HepG2 (cell line): Measurements from ENCODE around the gene BET1L. TPM values are rescaled to one million over a fixed set of nuclear protein-coding genes. Genes with fewer than 3 reads are reported as not detected.

ENCODE experiments used
- ATAC-seq: fragments of 200-7000 bp; cut with Tn5 transposase; 3 replicates; pipeline ENCODE4 v1.9.1; 2020; ENCODE audit warnings: mild to moderate bottlenecking, moderate library complexity
- BruUV-seq: library from RNA; stranded (reverse); fragments of 400-500 nt; replicated peaks from 2 replicates; lab custom pipeline; 2021; lab: Mats Ljungman, UMichigan
- CTCF ChIA-PET: fragments of 300-600 bp; formaldehyde crosslinking; extraction: SDS; loops from one replicate; lab custom pipeline; 2021; ENCODE audit warnings: low total read pairs, inconsistent platforms, low intra/inter-chr PET ratio; lab: Yijun Ruan, JAX
- POLR2A ChIA-PET: fragments of 350-600 bp; sonication (Branson Sonifier 250); formaldehyde crosslinking; loops from one replicate; lab custom pipeline; 2020; ENCODE audit warnings: antibody characterized with exemption, inconsistent platforms; lab: Yijun Ruan, JAX
- DNase-seq: peaks from one replicate; pipeline ENCODE4 v3.0.0-alpha.2; 2015; ENCODE audit warnings: low spot score
- FAIRE-seq: peaks from 3 replicates; lab custom pipeline; 2011; peaks lifted over from hg19 to GRCh38; lab: Jason Lieb, UNC
- H2AFZ ChIP-seq: one replicate; pipeline ENCODE4 v1.6.1; 2011; ENCODE audit warnings: low read length, inconsistent platforms
- H3K27ac ChIP-seq: fragments of 300-600 bp; 3 replicates; pipeline ENCODE4 v1.8.0; 2011; ENCODE audit warnings: mixed run types, mild to moderate bottlenecking, mixed read lengths, low read length, inconsistent platforms; ENCODE audit not compliant: insufficient read depth; ENCODE audit errors: extremely low read length
- H3K27me3 ChIP-seq, 2 experiments: fragments of 200-600 bp in 1 of 2; 2 replicates in 1 of 2; 3 replicates in 1 of 2; pipeline versions ENCODE4 v1.6.0 to v1.8.0; 2011; ENCODE audit warnings: low read length in 2 of 2, mild to moderate bottlenecking in 2 of 2, moderate library complexity in 2 of 2, inconsistent platforms in 1 of 2; ENCODE audit not compliant: insufficient read depth in 2 of 2, control insufficient read depth in 1 of 2
- H3K36me3 ChIP-seq, 2 experiments: fragments of 200-600 bp in 1 of 2; replicated peaks in 1 of 2; 2 replicates in 1 of 2; 3 replicates in 1 of 2; pipeline versions ENCODE4 v1.5.1 to v1.8.0; 2011; ENCODE audit warnings: low read length in 2 of 2, inconsistent platforms in 1 of 2; ENCODE audit not compliant: insufficient read depth in 2 of 2, control insufficient read depth in 1 of 2
- H3K4me1 ChIP-seq: 2 replicates; pipeline ENCODE4 v1.5.1; 2012; ENCODE audit warnings: low read length, inconsistent platforms; ENCODE audit not compliant: insufficient read depth
- H3K4me2 ChIP-seq: 2 replicates; pipeline ENCODE4 v1.6.0; 2011; ENCODE audit warnings: low read depth, low read length, inconsistent platforms
- H3K4me3 ChIP-seq, 3 experiments: fragments of 200-600 bp in 1 of 3; sonication (generic), shearing (Covaris generic) in 1 of 3; replicated peaks in 1 of 3; 2 replicates each; pipeline ENCODE4 v1.5.1; 2011 to 2016; ENCODE audit warnings: low read length in 3 of 3, inconsistent platforms in 2 of 3, low read depth in 2 of 3, mild to moderate bottlenecking in 2 of 3, control low read depth in 1 of 3, mixed read lengths in 1 of 3; ENCODE audit not compliant: insufficient read depth in 1 of 3
- H3K79me2 ChIP-seq: one replicate; pipeline ENCODE4 v1.6.1; 2011; ENCODE audit warnings: low read length, inconsistent platforms; ENCODE audit not compliant: insufficient read depth
- H3K9ac ChIP-seq: 2 replicates; pipeline ENCODE4 v1.6.0; 2011; ENCODE audit warnings: mild to moderate bottlenecking, low read depth, low read length, inconsistent platforms; ENCODE audit not compliant: insufficient read depth
- H3K9me3 ChIP-seq: 2 replicates; pipeline ENCODE4 v1.5.1; 2012; ENCODE audit warnings: mild to moderate bottlenecking, low read length
- H4K20me1 ChIP-seq: 2 replicates; pipeline ENCODE4 v1.6.0; 2011; ENCODE audit warnings: inconsistent platforms, mild to moderate bottlenecking, low read length, moderate library complexity; ENCODE audit not compliant: insufficient read depth
- PRMT3 ChIP-seq: sonication (generic); formaldehyde crosslinking; IDR thresholded peaks from 2 replicates; pipeline ENCODE4 v1.8.1; 2022; ENCODE audit warnings: low read depth, mild to moderate bottlenecking, moderate library complexity, missing genetic modification reagents, borderline replicate concordance
- TEAD3 ChIP-seq: optimal IDR thresholded peaks from 2 replicates; pipeline ENCODE3; 2016; ENCODE audit warnings: borderline replicate concordance
- ZBTB1 ChIP-seq: sonication (generic); formaldehyde crosslinking; IDR thresholded peaks from 2 replicates; pipeline ENCODE4 v1.4.0; 2020; ENCODE audit warnings: missing genetic modification reagents, borderline replicate concordance
- ZNF207 ChIP-seq: fragments of 450-650 bp; IDR thresholded peaks from 2 replicates; pipeline ENCODE4 v1.6.1; 2016; ENCODE audit warnings: antibody characterized with exemption, borderline replicate concordance
- ZNF234 ChIP-seq: sonication (generic); formaldehyde crosslinking; conservative IDR thresholded peaks from 2 replicates; pipeline ENCODE4 v1.5.1; 2020; ENCODE audit warnings: mild to moderate bottlenecking, missing genetic modification reagents
- ZNF367 ChIP-seq: sonication (generic); formaldehyde crosslinking; IDR thresholded peaks from 2 replicates; pipeline ENCODE4 v1.4.0; 2020; ENCODE audit warnings: missing genetic modification reagents, borderline replicate concordance
- ZNF550 ChIP-seq: sonication (generic); formaldehyde crosslinking; IDR thresholded peaks from 2 replicates; pipeline ENCODE4 v1.4.0; 2020; ENCODE audit warnings: mild to moderate bottlenecking, missing genetic modification reagents, borderline replicate concordance
- ZNF644 ChIP-seq: IDR thresholded peaks from 2 replicates; pipeline ENCODE4 v1.6.1; 2016; ENCODE audit warnings: low read depth
- ZSCAN29 ChIP-seq: sonication (generic); formaldehyde crosslinking; conservative IDR thresholded peaks from 2 replicates; pipeline ENCODE4 v1.4.0; 2020; ENCODE audit warnings: mild to moderate bottlenecking, missing genetic modification reagents
- WGBS: methylation state at CpG from one replicate; pipeline ENCODE4 v1.1.6; 2017; ENCODE audit warnings: low lambda C conversion rate; 5-methylcytosine and 5-hydroxymethylcytosine counted together
- in situ Hi-C: cut with HindIII; loops from 2 replicates; pipeline ENCODE4 v1.10.0; 2017; ENCODE audit warnings: low pct_unique_long_range_greater_than_20kb; ENCODE audit not compliant: extremely low pct_ligation_motif_present
- intact Hi-C: fragments of 100-400 bp; cut with micrococcal nuclease; formaldehyde crosslinking; loops from one replicate; pipeline ENCODE4 v1.10.0; 2022; ENCODE audit not compliant: unreplicated experiment
- polyA plus RNA-seq, 8 experiments: library from polyadenylated mRNA; depleted of rRNA in 3 of 8; stranded (reverse) in 7 of 8; unstranded in 1 of 8; fragments of >200 nt; fragmentation: Illumina TruSeq in 4 of 8; extraction: Trizol in 4 of 8; gene quantifications; 2 replicates each; pipeline versions ENCODE4 v1.2.1 to v1.2.3, GENCODE V29; 2011 to 2016; ENCODE audit warnings: low read depth in 4 of 8, missing spikeins in 1 of 8, mixed read lengths in 1 of 8; ENCODE audit not compliant: insufficient read depth in 1 of 8
- total RNA-seq, 5 experiments: library from RNA; depleted of rRNA; stranded (reverse); fragments of >200 nt; fragmentation: Illumina TruSeq; extraction: Trizol; gene quantifications; 2 replicates each; pipeline ENCODE4 v1.2.3, GENCODE V29; 2016; ENCODE audit warnings: low read depth in 1 of 5

BET1L gene
- total and polyA plus RNA-seq, 2 of the 13 experiments (the other 11 are each of a cell fraction or from before 2014, with no cell fraction given) = 26.2 to 59.6 TPM

GRCh38 chr11:221998-222789, 15.0 kb upstream of the BET1L start:
- Histone ChIP-seq H3K36me3 (peaks cover 3 to 12% of the 10 kb centered on the region in 2 experiments; a peak in 3 of 5 replicates), H3K4me3 (no peak overlapping the region), H3K4me2 (no peak overlapping the region), H4K20me1 (no peaks in the 10 kb centered on the region), H3K27me3 (no peaks in the 10 kb centered on the region; a peak in 1 of 5 replicates), H3K4me1 (peaks cover 4% of the 10 kb centered on the region), H3K9me3 (no peaks in the 10 kb centered on the region), H3K27ac (no peak overlapping the region), H3K79me2 (no peaks in the 10 kb centered on the region)
- DNase-seq (no peak), FAIRE-seq (no peak), ATAC-seq (no peak)
- intact Hi-C loops = no loop called here
- CTCF ChIA-PET = no interaction called here
- WGBS = 99% methylated on average over 13 of the region's 14 CpGs
- no peak for TF ChIP-seq ZNF644 (CRISPR knock-in tag)
- no peak for TF ChIP-seq ZBTB1 (CRISPR knock-in tag)
- no peak for TF ChIP-seq TEAD3 (CRISPR knock-in tag)
- no peak for TF ChIP-seq PRMT3
- TF ChIP-seq ZNF550 (CRISPR knock-in tag) = no peak
- TF ChIP-seq ZNF207 = no peak
- no peak for TF ChIP-seq ZNF234 (CRISPR knock-in tag)
- TF ChIP-seq ZSCAN29 (CRISPR knock-in tag) = no peak
- TF ChIP-seq ZNF367 (CRISPR knock-in tag) = no peak
- TF ChIP-seq, all 625 proteins: peak for 0
- no TSS peak for BruUV-seq
- in situ Hi-C loops = no loop called here
- Histone ChIP-seq H2AFZ (no peak overlapping the region), H3K9ac (no peak overlapping the region)
- POLR2A ChIA-PET = no interaction called here
